Measurements from ENCODE around the gene GPR171. TPM values are rescaled to one million over a fixed set of nuclear protein-coding genes. Genes with fewer than 3 reads are reported as not detected.

Gene GPR171
- total RNA-seq, 1 experiment from 2014 or later: 0.17 TPM

DNA sequence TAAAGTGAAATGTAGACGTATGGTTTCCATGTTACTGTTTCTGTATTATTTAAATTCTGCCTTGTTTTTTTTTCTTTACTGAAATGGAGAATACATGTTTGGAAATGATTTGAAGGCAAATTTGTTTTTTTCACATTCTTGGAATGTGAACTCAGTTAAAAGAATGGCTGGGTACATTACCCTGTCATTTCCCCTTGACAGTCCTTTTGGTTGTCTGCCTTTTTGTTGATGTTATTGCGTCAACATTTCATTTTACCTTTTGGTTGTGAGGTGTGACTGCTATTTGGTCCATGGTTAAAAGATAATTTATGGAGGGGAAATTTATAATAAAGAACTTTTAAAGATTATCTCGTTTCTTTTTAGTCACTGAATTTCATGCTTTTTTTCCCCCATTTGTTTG, 3.2 kb upstream of the GPR171 start:
- Mint-ChIP-seq H3K4me1 (peaks cover 15% of the 10 kb centered on the region), H3K27ac (no peak overlapping the region), H3K27me3 (ENCODE audit: low read depth) (no peaks in the 10 kb centered on the region), H3K36me3 (no peaks in the 10 kb centered on the region), H3K9me3 (no peaks in the 10 kb centered on the region), H3K4me3 (no peak overlapping the region)
- ChIA-PET POLR2A (no interaction called here), CTCF (interaction anchor here (0.6 to 0.7 kb wide), 2 partner anchors 1075 to 1625 kb away, joined by 3 read pairs; no protein-coding TSS in a partner anchor)
- TF ChIP-seq SMAD4 (CRISPR knock-in tag; IDR thresholded peaks at IDR 0.05): no peak
- TF ChIP-seq RELA (CRISPR knock-in tag; IDR thresholded peaks at IDR 0.05; ENCODE audit: borderline replicate concordance): no peak
- TF ChIP-seq ZNF138 (CRISPR knock-in tag; conservative IDR thresholded peaks at IDR 0.05): no peak
- no peak for TF ChIP-seq ETV6 (CRISPR knock-in tag; IDR thresholded peaks at IDR 0.05)
- TF ChIP-seq, protein P1, sequence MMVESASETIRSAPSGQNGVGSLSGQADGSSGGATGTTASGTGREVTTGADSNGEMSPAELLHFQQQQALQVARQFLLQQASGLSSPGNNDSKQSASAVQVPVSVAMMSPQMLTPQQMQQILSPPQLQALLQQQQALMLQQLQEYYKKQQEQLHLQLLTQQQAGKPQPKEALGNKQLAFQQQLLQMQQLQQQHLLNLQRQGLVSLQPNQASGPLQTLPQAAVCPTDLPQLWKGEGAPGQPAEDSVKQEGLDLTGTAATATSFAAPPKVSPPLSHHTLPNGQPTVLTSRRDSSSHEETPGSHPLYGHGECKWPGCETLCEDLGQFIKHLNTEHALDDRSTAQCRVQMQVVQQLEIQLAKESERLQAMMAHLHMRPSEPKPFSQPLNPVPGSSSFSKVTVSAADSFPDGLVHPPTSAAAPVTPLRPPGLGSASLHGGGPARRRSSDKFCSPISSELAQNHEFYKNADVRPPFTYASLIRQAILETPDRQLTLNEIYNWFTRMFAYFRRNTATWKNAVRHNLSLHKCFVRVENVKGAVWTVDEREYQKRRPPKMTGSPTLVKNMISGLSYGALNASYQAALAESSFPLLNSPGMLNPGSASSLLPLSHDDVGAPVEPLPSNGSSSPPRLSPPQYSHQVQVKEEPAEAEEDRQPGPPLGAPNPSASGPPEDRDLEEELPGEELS (CRISPR knock-in tag; IDR thresholded peaks at IDR 0.05): no peak
- TF ChIP-seq NR3C1 (CRISPR knock-in tag; conservative IDR thresholded peaks at IDR 0.05; ENCODE audit: low read depth): no peak
- no peak for TF ChIP-seq ZNF416 (CRISPR knock-in tag; IDR thresholded peaks at IDR 0.05)
- TF ChIP-seq, protein P2, sequence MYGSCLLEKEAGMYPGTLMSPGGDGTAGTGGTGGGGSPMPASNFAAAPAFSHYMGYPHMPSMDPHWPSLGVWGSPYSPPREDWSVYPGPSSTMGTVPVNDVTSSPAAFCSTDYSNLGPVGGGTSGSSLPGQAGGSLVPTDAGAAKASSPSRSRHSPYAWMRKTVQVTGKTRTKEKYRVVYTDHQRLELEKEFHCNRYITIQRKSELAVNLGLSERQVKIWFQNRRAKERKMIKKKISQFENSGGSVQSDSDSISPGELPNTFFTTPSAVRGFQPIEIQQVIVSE (CRISPR knock-in tag; IDR thresholded peaks at IDR 0.05; ENCODE audit: borderline replicate concordance): no peak
- TF ChIP-seq SMAD3 (CRISPR knock-in tag; IDR thresholded peaks at IDR 0.05; ENCODE audit: borderline replicate concordance): no peak
- no peak for TF ChIP-seq OVOL2 (CRISPR knock-in tag; IDR thresholded peaks at IDR 0.05; ENCODE audit: borderline replicate concordance)
- TF ChIP-seq, protein P3, sequence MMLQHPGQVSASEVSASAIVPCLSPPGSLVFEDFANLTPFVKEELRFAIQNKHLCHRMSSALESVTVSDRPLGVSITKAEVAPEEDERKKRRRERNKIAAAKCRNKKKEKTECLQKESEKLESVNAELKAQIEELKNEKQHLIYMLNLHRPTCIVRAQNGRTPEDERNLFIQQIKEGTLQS (CRISPR knock-in tag; conservative IDR thresholded peaks at IDR 0.05): no peak
- TF ChIP-seq TCF7 (CRISPR knock-in tag; IDR thresholded peaks at IDR 0.05; ENCODE audit: low read depth): no peak
- TF ChIP-seq, protein P4, sequence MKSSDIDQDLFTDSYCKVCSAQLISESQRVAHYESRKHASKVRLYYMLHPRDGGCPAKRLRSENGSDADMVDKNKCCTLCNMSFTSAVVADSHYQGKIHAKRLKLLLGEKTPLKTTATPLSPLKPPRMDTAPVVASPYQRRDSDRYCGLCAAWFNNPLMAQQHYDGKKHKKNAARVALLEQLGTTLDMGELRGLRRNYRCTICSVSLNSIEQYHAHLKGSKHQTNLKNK (CRISPR knock-in tag; IDR thresholded peaks at IDR 0.05): no peak
- no peak for TF ChIP-seq GRHL2 (CRISPR knock-in tag; IDR thresholded peaks at IDR 0.05; ENCODE audit: insufficient replicate concordance, severe bottlenecking)
- TF ChIP-seq GTF2I (CRISPR knock-in tag; conservative IDR thresholded peaks at IDR 0.05): no peak
- TF ChIP-seq GABPB1 (CRISPR knock-in tag; IDR thresholded peaks at IDR 0.05): no peak
- no peak for TF ChIP-seq NR1H2 (CRISPR knock-in tag; IDR thresholded peaks at IDR 0.05)
- no peak for DNase-seq (ENCODE audit: low spot score)
- ATAC-seq: no peak

DNA sequence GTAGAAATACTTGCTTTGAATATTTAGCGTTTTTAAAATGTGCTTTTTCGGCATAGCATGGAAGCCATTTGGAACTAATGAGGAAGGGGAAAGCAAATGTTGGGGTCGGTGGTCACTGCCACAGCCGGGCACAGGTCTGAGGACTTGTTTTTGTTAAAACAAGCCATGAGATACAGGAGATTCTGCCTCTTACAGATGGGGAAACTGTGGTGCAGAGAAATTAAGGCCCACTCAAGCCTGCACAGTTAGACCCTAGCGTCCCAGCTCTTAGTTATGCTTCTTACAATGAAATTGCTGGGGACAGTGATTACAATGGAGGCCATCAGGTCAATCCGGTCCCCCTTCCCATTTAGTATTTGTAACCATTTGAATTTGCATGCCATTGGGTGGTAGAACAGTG, 2.5 kb upstream of the GPR171 start:
- ATAC-seq: no peak
- H3K27ac Mint-ChIP-seq: peak overlapping the region; percentile 30; the same call in 1 of the 2 replicates
- ChIA-PET POLR2A (no interaction called here), CTCF (interaction anchor here (0.7 kb wide), 1 partner anchor 1625 kb away, joined by 3 read pairs; no protein-coding TSS in a partner anchor)
- no peak for DNase-seq (ENCODE audit: low spot score)
- no peaks in the 10 kb centered on the region for H3K9me3 Mint-ChIP-seq
- H3K4me1 Mint-ChIP-seq: peaks cover 8% of the 10 kb centered on the region
- H3K36me3 Mint-ChIP-seq: no peaks in the 10 kb centered on the region
- TF ChIP-seq FOXP1 (CRISPR knock-in tag; IDR thresholded peaks at IDR 0.05; ENCODE audit: borderline replicate concordance): no peak
- H3K4me3 Mint-ChIP-seq: no peak overlapping the region
- H3K27me3 Mint-ChIP-seq (ENCODE audit: low read depth): no peaks in the 10 kb centered on the region

DNA sequence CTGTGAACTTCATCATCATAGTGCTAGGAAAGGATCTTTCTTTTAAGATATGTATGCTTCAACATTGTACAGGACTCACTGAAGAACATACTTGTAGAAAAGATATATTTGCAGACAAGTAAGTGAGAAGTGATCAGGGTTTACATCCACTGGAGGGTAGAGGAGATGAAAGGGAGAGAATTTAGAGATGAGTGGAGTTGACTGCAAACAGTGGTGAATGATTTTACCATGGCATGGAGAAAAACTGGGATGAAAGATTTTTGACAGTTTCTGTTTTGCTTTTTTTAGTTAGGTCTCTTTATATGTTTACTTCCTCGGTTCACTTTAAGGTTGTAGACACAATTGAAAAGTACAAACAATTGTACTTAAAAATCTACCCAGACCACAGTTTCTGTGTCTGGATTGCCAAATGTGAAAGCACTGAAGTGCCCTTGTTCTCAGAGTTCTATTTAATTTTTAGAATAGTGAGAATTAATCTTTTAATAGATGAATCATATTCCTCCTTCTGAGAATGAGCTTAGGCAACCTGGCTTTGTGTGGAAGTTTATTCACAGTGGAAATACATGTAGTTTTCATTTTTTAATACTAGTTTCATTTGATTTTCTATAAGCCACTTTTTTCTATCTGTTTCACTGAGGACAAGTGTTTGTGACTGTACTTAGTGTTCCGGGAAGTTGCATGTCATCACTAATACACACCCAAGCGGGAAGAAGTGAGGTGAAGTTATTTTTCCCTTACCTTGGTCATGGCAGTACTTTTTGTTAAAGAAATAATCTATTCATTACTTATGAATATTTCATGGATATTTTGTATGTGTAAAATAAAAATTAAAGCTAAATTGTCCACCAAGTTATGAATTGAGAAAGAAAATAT, 1.8 kb upstream of the GPR171 start:
- peaks cover 7% of the 10 kb centered on the region for H3K4me1 Mint-ChIP-seq
- POLR2A ChIA-PET: no interaction called here
- H3K36me3 Mint-ChIP-seq: no peaks in the 10 kb centered on the region
- no peak overlapping the region for H3K4me3 Mint-ChIP-seq
- CTCF ChIA-PET: no interaction called here
- peak overlapping the region; percentile 40; the same call in 1 of the 2 replicates for H3K27ac Mint-ChIP-seq
- H3K27me3 Mint-ChIP-seq (ENCODE audit: low read depth): no peaks in the 10 kb centered on the region
- ATAC-seq (no peak), DNase-seq (ENCODE audit: low spot score) (no peak)
- no peaks in the 10 kb centered on the region for H3K9me3 Mint-ChIP-seq
- TF ChIP-seq NFE2L1 (CRISPR knock-in tag; IDR thresholded peaks at IDR 0.05): no peak
- TF ChIP-seq MYBL2 (CRISPR knock-in tag; IDR thresholded peaks at IDR 0.05): no peak
- no peak for TF ChIP-seq ZBTB21 (CRISPR knock-in tag; IDR thresholded peaks at IDR 0.05; ENCODE audit: borderline replicate concordance)
- TF ChIP-seq EMX1 (CRISPR knock-in tag; IDR thresholded peaks at IDR 0.05): no peak
- TF ChIP-seq, protein P2 (CRISPR knock-in tag; IDR thresholded peaks at IDR 0.05; ENCODE audit: borderline replicate concordance): no peak
- TF ChIP-seq, protein P5, sequence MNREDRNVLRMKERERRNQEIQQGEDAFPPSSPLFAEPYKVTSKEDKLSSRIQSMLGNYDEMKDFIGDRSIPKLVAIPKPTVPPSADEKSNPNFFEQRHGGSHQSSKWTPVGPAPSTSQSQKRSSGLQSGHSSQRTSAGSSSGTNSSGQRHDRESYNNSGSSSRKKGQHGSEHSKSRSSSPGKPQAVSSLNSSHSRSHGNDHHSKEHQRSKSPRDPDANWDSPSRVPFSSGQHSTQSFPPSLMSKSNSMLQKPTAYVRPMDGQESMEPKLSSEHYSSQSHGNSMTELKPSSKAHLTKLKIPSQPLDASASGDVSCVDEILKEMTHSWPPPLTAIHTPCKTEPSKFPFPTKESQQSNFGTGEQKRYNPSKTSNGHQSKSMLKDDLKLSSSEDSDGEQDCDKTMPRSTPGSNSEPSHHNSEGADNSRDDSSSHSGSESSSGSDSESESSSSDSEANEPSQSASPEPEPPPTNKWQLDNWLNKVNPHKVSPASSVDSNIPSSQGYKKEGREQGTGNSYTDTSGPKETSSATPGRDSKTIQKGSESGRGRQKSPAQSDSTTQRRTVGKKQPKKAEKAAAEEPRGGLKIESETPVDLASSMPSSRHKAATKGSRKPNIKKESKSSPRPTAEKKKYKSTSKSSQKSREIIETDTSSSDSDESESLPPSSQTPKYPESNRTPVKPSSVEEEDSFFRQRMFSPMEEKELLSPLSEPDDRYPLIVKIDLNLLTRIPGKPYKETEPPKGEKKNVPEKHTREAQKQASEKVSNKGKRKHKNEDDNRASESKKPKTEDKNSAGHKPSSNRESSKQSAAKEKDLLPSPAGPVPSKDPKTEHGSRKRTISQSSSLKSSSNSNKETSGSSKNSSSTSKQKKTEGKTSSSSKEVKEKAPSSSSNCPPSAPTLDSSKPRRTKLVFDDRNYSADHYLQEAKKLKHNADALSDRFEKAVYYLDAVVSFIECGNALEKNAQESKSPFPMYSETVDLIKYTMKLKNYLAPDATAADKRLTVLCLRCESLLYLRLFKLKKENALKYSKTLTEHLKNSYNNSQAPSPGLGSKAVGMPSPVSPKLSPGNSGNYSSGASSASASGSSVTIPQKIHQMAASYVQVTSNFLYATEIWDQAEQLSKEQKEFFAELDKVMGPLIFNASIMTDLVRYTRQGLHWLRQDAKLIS (CRISPR knock-in tag; IDR thresholded peaks at IDR 0.05; ENCODE audit: borderline replicate concordance): no peak
- TF ChIP-seq SMAD4 (CRISPR knock-in tag; IDR thresholded peaks at IDR 0.05): no peak
